ENCODE results near the gene NDST3.
"Not testable (repeated sequence)": the region's sequence is repeated elsewhere in the genome, so short reads cannot be mapped to it uniquely, and the experiment has no call there.

The NDST3 gene

DNA sequence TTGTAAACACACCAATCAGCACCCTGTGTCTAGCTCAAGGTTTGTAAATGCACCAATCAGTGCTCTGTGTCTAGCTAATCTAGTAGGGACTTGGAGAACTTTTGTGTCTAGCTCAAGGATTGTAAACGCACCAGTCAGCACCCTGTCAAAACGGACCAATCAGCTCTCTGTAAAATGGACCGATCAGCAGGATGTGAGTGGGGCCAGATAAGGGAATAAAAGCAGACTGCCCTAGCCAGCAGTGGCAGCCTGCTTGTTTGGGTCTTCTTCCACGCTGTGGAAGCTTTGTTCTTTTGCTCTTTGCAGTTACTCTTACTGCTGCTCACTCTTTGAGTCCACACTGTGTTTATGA lies 231.8 kb downstream of the NDST3 start:
- ATAC-seq (replicated peaks; ENCODE audit: extremely low read depth, poor library complexity, severe bottlenecking); H3K36me3 Mint-ChIP-seq (ENCODE audit: insufficient read depth); H3K9me3 Mint-ChIP-seq; H3K4me3 Mint-ChIP-seq; H3K4me1 Mint-ChIP-seq; H3K27ac Mint-ChIP-seq (ENCODE audit: low read depth); DNase-seq (ENCODE audit: low spot score in 2 of 2): not testable (repeated sequence)
- peaks cover 21% of the 10 kb centered on the region for H3K27me3 Mint-ChIP-seq

DNA sequence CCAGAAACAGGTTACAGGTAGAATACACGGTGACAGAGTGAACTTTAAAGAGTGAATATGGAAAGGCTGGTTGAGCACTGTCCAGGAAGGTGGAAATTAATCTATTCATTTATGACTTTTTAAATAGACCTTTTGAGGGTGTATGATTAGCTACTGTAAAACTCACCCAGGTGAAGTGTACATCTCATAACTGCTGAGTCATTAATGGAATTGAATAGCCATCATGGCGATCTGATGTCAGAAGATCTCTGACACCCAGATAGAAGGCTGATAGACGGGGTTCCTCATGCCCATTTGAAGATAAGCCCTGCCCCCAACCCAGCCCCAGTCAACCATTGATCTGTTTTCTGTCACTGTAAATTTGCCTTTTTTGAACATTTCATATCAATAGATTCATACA lies 234.5 kb downstream of the NDST3 start:
- H3K27me3 Mint-ChIP-seq: peaks cover 12% of the 10 kb centered on the region

DNA sequence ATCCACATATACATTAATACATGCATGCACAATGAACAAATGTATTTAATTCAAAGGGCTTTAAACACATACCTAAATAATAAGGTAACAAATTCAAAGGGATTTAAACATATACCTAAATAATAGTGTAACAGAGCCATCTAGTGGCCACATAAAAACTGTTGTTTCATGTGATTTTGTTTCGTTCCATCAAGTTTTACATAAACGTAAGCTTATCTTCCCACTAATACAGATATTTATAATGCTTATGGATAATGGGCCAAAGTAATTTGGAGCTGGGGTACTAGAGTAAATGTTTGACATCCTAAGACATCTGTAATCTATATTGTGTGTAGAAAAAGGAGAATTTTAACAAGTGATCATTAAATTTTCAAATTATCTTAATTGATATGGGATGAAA lies 236.2 kb downstream of the NDST3 start:
- H3K36me3 Mint-ChIP-seq (ENCODE audit: insufficient read depth): no peaks in the 10 kb centered on the region
- peak; percentile 28 for ATAC-seq (replicated peaks; ENCODE audit: extremely low read depth, poor library complexity, severe bottlenecking)
- no peak for DNase-seq (ENCODE audit: low spot score in 2 of 2)
- no peak overlapping the region for H3K27ac Mint-ChIP-seq (ENCODE audit: low read depth)
- no peaks in the 10 kb centered on the region for H3K9me3 Mint-ChIP-seq
- H3K27me3 Mint-ChIP-seq: no peaks in the 10 kb centered on the region
- H3K4me1 Mint-ChIP-seq: no peaks in the 10 kb centered on the region
- no peak overlapping the region for H3K4me3 Mint-ChIP-seq

More for the DNA sequence above, 234.5 kb downstream of the NDST3 start:
- ATAC-seq (replicated peaks; ENCODE audit: extremely low read depth, poor library complexity, severe bottlenecking): no peak
- no peaks in the 10 kb centered on the region for H3K36me3 Mint-ChIP-seq (ENCODE audit: insufficient read depth)
- H3K27ac Mint-ChIP-seq (ENCODE audit: low read depth): no peak overlapping the region
- H3K9me3 Mint-ChIP-seq: no peaks in the 10 kb centered on the region
- no peak for DNase-seq (ENCODE audit: low spot score in 2 of 2)
- no peak overlapping the region for H3K4me3 Mint-ChIP-seq
- no peaks in the 10 kb centered on the region for H3K4me1 Mint-ChIP-seq

DNA sequence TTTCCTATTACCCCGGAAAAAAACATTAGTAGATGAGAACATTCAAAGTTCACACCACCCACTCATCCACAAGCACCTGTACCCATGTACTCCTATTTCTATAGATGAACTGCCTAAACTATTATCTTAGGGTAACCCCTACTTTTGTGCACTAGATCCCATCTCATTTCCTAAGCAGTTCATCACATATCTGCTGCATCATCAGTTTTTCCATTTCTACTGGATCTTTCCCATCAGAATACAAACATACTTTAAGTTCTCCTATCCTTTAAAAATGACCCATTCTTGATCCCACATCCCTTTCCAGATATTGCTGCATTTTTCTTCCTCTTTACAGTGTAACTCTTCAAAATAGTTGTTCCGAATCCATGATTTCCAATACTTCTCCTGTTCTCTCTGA lies 237.5 kb downstream of the NDST3 start:
- no peaks in the 10 kb centered on the region for H3K9me3 Mint-ChIP-seq
- H3K4me1 Mint-ChIP-seq: no peaks in the 10 kb centered on the region
- ATAC-seq (replicated peaks; ENCODE audit: extremely low read depth, poor library complexity, severe bottlenecking) (no peak), DNase-seq (ENCODE audit: low spot score in 2 of 2) (no peak)
- H3K4me3 Mint-ChIP-seq: no peak overlapping the region
- H3K27me3 Mint-ChIP-seq: no peaks in the 10 kb centered on the region
- H3K36me3 Mint-ChIP-seq (ENCODE audit: insufficient read depth): no peaks in the 10 kb centered on the region
- no peak overlapping the region for H3K27ac Mint-ChIP-seq (ENCODE audit: low read depth)

GRCh38 chr4:118273642-118274041 lies 239.4 kb downstream of the NDST3 start:
- Mint-ChIP-seq H3K9me3 (no peaks in the 10 kb centered on the region), H3K4me3 (no peak overlapping the region), H3K27ac (ENCODE audit: low read depth) (no peak overlapping the region), H3K36me3 (ENCODE audit: insufficient read depth) (peaks cover 7% of the 10 kb centered on the region), H3K4me1 (peaks cover 12% of the 10 kb centered on the region), H3K27me3 (no peaks in the 10 kb centered on the region)
- no peak for DNase-seq (ENCODE audit: low spot score in 2 of 2)
- ATAC-seq (replicated peaks; ENCODE audit: extremely low read depth, poor library complexity, severe bottlenecking): no peak

DNA sequence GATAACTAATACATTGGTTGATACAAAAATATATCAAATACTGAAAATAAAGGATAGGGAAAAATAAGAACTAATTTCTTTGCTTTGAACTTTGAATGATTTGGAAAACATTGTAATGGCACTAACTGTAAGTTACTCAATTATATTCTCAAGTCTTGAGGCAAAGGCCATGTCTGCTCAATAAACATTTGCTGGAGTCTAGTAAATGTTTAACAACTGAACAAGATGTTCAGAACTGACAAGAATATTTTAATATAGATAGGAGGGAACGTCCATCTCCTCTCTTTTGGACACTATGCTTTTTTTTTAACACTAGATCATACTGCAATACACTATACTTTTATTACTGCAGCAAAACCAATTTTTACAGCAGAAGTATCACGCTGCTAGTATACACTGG lies 242.3 kb downstream of the NDST3 start:
- Mint-ChIP-seq H3K4me3 (no peak overlapping the region), H3K27ac (ENCODE audit: low read depth) (no peak overlapping the region)

DNA sequence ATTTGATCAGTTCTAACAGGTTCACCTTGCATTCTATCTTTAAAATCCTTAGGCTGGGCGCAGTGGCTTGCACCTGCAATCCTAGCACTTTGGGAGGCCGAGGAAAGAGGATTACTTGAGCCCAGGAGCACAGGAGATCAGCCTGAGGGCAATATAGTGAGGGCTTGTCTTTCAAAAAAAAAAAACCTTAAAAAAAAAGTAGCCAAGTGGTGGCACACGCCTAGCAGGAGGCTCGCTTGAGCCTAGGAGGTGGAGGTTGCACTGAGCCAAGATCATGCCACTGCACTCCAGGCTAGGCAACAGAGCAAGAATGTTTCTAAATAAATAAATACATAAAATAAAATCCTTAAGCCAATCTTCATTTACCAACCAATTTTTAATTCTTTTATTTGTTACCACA lies 243.0 kb downstream of the NDST3 start:
- Mint-ChIP-seq H3K27ac (ENCODE audit: low read depth) (peak overlapping the region; percentile 98), H3K4me3 (peak overlapping the region; percentile 87), H3K27me3 (no peaks in the 10 kb centered on the region), H3K36me3 (ENCODE audit: insufficient read depth) (peaks cover 34% of the 10 kb centered on the region), H3K9me3 (no peaks in the 10 kb centered on the region), H3K4me1 (peaks cover 32% of the 10 kb centered on the region)
- DNase-seq (ENCODE audit: low spot score in 2 of 2) (no peak), ATAC-seq (replicated peaks; ENCODE audit: extremely low read depth, poor library complexity, severe bottlenecking) (no peak)

More for the DNA sequence above, 242.3 kb downstream of the NDST3 start:
- H3K27me3 Mint-ChIP-seq: no peaks in the 10 kb centered on the region
- no peaks in the 10 kb centered on the region for H3K9me3 Mint-ChIP-seq
- ATAC-seq (replicated peaks; ENCODE audit: extremely low read depth, poor library complexity, severe bottlenecking): no peak
- DNase-seq (ENCODE audit: low spot score in 2 of 2): no peak
- H3K4me1 Mint-ChIP-seq: peaks cover 32% of the 10 kb centered on the region
- peaks cover 28% of the 10 kb centered on the region for H3K36me3 Mint-ChIP-seq (ENCODE audit: insufficient read depth)

GRCh38 chr4:118278473-118279274 lies 244.4 kb downstream of the NDST3 start:
- Mint-ChIP-seq H3K27me3 (no peaks in the 10 kb centered on the region), H3K9me3 (no peaks in the 10 kb centered on the region), H3K4me1 (peaks cover 32% of the 10 kb centered on the region), H3K36me3 (ENCODE audit: insufficient read depth) (peaks cover 35% of the 10 kb centered on the region), H3K27ac (ENCODE audit: low read depth) (peak overlapping the region; percentile 98), H3K4me3 (peak overlapping the region; percentile 87)
- ATAC-seq (replicated peaks; ENCODE audit: extremely low read depth, poor library complexity, severe bottlenecking) (peak; percentile 94), DNase-seq (ENCODE audit: low spot score in 2 of 2) (peak; percentile 92 to 95)

DNA sequence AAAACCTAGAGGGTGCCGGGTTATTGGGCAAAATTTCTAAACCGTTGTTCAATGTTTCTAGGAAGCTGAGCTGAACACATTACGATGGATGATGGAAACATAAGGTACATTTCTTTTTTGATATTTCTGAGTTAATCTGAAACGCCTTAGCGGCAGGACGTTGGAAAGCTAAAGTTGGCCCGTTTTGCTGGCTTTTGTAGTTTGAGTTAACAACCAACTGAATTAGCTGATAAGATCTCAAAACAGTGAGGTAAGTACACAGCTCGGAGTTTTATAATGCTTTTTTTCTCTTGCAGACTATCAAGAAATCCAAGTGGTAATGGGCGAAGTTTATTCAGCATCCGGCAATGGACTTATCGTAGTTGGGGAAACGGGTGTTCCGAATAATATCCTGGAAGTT lies 245.0 kb downstream of the NDST3 start:
- DNase-seq (ENCODE audit: low spot score in 2 of 2) (no peak), ATAC-seq (replicated peaks; ENCODE audit: extremely low read depth, poor library complexity, severe bottlenecking) (no peak)
- H3K27ac Mint-ChIP-seq (ENCODE audit: low read depth): peak overlapping the region; percentile 98
- peaks cover 32% of the 10 kb centered on the region for H3K4me1 Mint-ChIP-seq
- H3K27me3 Mint-ChIP-seq: no peaks in the 10 kb centered on the region
- peak overlapping the region; percentile 87 for H3K4me3 Mint-ChIP-seq
- peaks cover 37% of the 10 kb centered on the region for H3K36me3 Mint-ChIP-seq (ENCODE audit: insufficient read depth)
- H3K9me3 Mint-ChIP-seq: no peaks in the 10 kb centered on the region

DNA sequence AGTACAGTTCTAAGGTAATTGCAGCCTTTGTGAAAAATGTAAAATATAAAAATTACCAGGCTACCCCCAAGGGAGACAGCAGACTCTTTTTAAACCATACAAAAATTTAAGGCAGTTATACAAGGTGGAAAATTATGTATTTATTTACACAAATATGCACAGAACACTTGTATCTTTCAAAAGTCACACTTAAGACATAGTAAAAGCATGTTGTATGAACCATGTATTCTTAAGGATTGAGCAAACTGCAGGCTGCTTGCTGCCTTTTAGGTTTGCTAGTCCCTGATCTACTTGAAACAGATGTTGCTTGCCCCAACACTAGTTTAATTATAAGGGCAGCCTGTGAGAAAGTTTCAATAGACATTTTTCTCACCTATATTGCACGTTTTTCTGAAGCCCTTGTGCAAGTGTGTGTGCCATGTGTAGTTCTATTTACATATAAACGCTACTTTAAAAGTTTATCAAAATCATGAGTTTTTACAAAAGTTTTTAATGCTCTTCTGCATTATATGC lies 245.7 kb downstream of the NDST3 start:
- Mint-ChIP-seq H3K9me3 (no peaks in the 10 kb centered on the region), H3K36me3 (ENCODE audit: insufficient read depth) (peaks cover 37% of the 10 kb centered on the region), H3K27me3 (no peaks in the 10 kb centered on the region), H3K4me1 (peaks cover 32% of the 10 kb centered on the region), H3K27ac (ENCODE audit: low read depth) (peak overlapping the region; percentile 98), H3K4me3 (peak overlapping the region; percentile 87)
- ATAC-seq (replicated peaks; ENCODE audit: extremely low read depth, poor library complexity, severe bottlenecking) (no peak), DNase-seq (ENCODE audit: low spot score in 2 of 2) (no peak)

DNA sequence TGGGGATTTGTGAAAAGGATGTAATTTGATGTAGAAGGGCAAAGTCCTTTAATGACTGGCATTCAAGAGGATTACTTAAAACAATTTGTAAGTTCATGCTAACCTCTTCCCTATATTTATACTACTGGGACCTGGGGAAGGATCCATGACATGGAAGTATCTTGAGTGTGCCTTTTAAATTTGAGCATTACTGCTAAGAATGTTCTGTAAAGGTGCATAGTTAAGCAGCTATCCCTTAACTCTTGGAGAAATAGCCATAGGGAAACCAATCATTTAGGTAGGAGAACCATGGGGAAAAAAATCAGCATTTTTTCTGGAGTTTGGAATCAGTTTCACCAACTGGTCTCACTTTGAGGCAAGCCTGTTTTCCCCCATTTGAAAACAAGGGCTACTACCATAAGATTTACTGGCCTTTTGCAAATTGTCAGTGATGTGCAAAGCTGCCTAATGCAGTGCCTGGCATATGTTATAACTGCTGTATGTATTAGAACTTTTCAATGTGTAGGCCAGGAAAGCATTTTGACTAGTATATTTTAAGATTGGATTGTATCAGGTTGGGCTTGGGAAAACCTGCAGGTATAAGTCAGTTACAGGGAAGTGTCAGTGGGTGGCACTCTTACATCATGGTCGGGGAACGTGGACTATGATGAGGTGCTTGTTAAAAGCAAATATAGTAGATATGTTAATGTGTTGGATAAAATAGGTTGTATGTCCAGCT lies 246.4 kb downstream of the NDST3 start:
- no peak for ATAC-seq (replicated peaks; ENCODE audit: extremely low read depth, poor library complexity, severe bottlenecking)
- H3K4me3 Mint-ChIP-seq: peak overlapping the region; percentile 87
- peaks cover 37% of the 10 kb centered on the region for H3K36me3 Mint-ChIP-seq (ENCODE audit: insufficient read depth)
- peak overlapping the region; percentile 43 for H3K27ac Mint-ChIP-seq (ENCODE audit: low read depth)
- no peaks in the 10 kb centered on the region for H3K9me3 Mint-ChIP-seq
- H3K4me1 Mint-ChIP-seq: peaks cover 32% of the 10 kb centered on the region
- no peak for DNase-seq (ENCODE audit: low spot score in 2 of 2)
- H3K27me3 Mint-ChIP-seq: no peaks in the 10 kb centered on the region

- ATAC-seq (replicated peaks; ENCODE audit: extremely low read depth, poor library complexity, severe bottlenecking): no peak
- Mint-ChIP-seq H3K4me1 (peaks cover 32% of the 10 kb centered on the region), H3K27ac (ENCODE audit: low read depth) (no peak overlapping the region), H3K36me3 (ENCODE audit: insufficient read depth) (peaks cover 37% of the 10 kb centered on the region), H3K9me3 (no peaks in the 10 kb centered on the region), H3K4me3 (no peak overlapping the region), H3K27me3 (no peaks in the 10 kb centered on the region)
- DNase-seq (ENCODE audit: low spot score in 2 of 2): no peak
These were observed 247.5 kb downstream of the NDST3 start for GRCh38 chr4:118281611-118282442.
